Measurements from ENCODE around the gene ZP4.
"Not testable (repeated sequence)": the region's sequence is repeated elsewhere in the genome, so short reads cannot be mapped to it uniquely, and the experiment has no call there.

Gene ZP4

DNA sequence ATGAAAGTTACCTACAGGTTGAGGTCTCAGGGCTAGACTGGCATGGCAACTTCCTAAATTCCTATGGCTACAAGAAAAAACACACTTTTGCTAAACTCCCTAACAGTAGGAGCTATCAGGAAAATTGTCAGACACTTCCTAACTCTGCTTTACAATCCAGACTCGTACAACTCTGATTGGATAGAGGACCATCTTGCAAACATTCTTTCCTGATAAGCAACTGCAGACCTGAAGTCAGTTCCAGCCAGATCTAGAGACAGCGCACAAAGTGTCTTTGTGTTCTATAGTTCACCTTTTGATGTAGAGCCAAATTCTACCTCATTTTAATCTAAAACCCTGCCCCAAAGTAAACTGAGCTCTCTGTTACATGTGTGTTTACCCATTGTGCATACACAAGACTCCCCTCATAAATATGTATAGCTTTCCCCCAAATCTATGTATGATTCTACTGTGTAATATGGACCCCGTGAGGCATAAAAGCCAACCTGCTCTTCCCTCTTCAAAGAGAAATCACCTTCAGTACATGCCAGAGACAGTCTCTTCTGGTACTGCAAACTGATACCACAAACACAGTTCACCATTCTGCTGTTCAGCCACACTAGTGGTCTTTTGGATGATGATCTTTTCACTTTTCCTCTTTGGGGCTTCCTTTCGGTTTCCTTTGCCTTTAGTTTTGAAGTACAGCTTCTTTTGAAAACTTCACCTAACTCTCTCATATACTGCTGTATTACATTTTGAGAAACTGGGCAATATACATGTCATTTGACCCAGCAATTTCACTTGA lies 21.7 kb downstream of the ZP4 start:
- ATAC-seq (replicated peaks; ENCODE audit: extremely low read depth, poor library complexity, severe bottlenecking), result no peak
- Mint-ChIP-seq H3K36me3 (ENCODE audit: insufficient read depth) (peaks cover 1% of the 10 kb centered on the region), H3K4me3 (no peak overlapping the region), H3K9me3 (peaks cover 20% of the 10 kb centered on the region), H3K4me1 (no peaks in the 10 kb centered on the region), H3K27ac (ENCODE audit: low read depth) (no peak overlapping the region), H3K27me3 (peaks cover 17% of the 10 kb centered on the region)
- DNase-seq (ENCODE audit: low spot score in 2 of 2), result no peak

DNA sequence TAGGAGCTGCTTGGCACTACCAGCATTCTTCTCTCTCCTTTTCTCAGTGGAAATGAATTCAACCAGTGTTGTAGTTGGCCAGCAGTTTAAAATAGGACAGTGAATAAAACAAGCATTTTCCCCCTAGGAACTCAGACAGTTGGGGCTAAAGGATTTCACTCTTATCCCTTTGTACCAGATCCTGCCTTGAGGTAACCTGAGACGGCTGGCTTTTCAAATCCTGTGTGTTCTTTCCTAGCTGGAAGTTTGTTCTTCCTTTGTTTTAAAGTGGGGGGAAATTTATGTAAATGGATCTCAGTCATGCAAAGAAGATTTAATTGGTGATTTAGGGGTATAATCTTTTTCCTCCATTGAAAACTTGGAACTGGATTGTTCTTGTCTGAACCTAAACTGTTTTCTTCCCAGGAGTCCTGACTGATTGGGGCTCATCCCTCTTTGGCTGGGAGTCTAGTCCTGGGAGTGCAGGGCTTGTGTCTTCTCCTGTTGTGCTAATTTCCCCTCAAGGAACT lies 23.3 kb downstream of the ZP4 start:
- Mint-ChIP-seq H3K27me3 (peaks cover 15% of the 10 kb centered on the region), H3K4me1 (no peaks in the 10 kb centered on the region), H3K27ac (ENCODE audit: low read depth) (no peak overlapping the region), H3K9me3 (peaks cover 18% of the 10 kb centered on the region), H3K4me3 (no peak overlapping the region), H3K36me3 (ENCODE audit: insufficient read depth) (peaks cover 1% of the 10 kb centered on the region)
- ATAC-seq (replicated peaks; ENCODE audit: extremely low read depth, poor library complexity, severe bottlenecking) (no peak), DNase-seq (ENCODE audit: low spot score in 2 of 2) (no peak)

DNA sequence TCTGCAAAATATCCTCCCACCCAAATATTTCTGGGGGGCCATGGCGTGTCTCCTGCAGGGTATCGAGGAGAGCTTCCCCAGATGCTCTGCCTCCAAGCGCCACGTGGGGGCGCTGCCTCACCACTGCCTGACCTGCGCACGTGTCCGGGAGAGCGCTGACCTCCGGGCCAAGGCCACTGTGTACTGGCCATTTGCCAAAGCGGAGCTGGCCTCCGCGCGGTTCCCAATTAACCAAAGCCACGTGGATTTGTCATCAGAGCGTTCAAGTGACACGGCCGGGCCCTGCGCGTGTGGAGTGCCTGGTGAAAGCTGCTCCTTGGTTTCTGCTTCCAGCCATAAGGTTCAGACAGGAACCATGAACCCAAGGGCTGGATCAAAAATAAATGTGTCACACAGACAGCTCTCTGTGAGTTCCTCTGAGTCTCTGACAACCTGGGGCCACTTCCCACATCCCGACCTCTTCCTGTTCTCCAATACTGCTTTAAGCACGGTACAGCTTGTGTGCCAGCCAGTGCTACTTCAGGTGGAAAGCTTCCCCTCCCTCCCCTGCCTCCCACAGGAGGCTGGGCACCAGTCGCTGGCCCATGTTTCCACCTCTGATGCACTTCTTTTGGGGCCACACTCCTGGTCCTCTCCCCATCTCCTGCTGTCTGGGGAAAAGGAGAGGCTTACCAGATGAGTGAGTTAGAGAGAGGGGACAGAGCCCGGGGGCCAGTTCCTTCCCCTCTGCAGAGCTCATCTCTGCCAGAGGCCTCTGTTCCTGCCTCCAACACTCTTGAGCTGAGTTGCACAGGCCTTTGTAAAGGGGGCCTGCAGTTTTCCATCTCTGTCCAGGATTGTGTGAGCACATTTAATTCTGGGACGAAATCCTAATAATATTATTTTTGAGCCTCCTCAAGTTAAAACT lies 26.1 kb downstream of the ZP4 start:
- DNase-seq (ENCODE audit: low spot score in 2 of 2) (no peak), ATAC-seq (replicated peaks; ENCODE audit: extremely low read depth, poor library complexity, severe bottlenecking) (no peak)
- H3K4me1 Mint-ChIP-seq, result no peaks in the 10 kb centered on the region
- no peak overlapping the region for H3K4me3 Mint-ChIP-seq
- H3K9me3 Mint-ChIP-seq, result no peaks in the 10 kb centered on the region
- H3K36me3 Mint-ChIP-seq (ENCODE audit: insufficient read depth), result peaks cover 1% of the 10 kb centered on the region
- peaks cover 9% of the 10 kb centered on the region for H3K27me3 Mint-ChIP-seq
- no peak overlapping the region for H3K27ac Mint-ChIP-seq (ENCODE audit: low read depth)

DNA sequence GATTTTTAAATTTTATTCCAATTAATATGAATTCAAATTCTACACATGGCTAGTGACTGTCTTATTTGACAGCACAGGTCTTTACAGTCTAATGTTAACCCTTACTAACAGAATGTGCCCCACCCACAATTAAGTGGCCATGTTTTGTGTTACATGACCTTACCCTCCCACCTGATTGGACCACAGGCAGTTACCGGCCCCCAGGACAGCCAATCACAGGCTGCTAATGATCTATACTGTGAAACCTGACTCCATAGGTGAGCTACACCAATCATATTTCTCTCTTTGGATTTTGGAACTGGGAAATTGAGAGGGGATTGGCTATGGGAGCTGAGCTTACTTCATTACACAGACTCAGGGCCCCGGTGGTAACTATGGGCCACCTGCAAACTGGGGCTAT lies 27.5 kb downstream of the ZP4 start:
- no peak overlapping the region for H3K4me3 Mint-ChIP-seq
- no peaks in the 10 kb centered on the region for H3K4me1 Mint-ChIP-seq
- no peaks in the 10 kb centered on the region for H3K9me3 Mint-ChIP-seq
- DNase-seq (ENCODE audit: low spot score in 2 of 2) (no peak), ATAC-seq (replicated peaks; ENCODE audit: extremely low read depth, poor library complexity, severe bottlenecking) (no peak)
- no peaks in the 10 kb centered on the region for H3K36me3 Mint-ChIP-seq (ENCODE audit: insufficient read depth)
- H3K27ac Mint-ChIP-seq (ENCODE audit: low read depth), result no peak overlapping the region
- H3K27me3 Mint-ChIP-seq, result peaks cover 9% of the 10 kb centered on the region

DNA sequence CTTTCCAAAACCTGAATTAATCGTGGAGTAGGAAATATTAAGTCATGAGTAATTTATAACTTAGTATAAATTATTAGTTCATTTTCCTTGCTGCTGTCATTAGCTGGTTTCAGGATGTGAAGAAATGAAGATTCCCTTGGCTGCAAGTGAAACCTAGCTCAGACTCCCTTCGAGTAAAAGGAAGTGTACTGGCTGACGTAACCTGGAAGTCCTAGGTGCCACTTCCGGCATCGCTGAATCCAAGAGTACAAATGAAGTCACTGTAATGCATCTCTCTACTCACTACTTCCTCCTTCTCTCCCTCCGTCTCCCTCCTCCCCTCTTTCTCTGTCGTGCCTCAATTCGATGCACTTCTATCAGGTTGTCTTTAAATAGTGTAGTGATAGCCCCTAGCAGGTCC lies 28.8 kb downstream of the ZP4 start:
- ATAC-seq (replicated peaks; ENCODE audit: extremely low read depth, poor library complexity, severe bottlenecking), result no peak
- DNase-seq (ENCODE audit: low spot score in 2 of 2), result no peak
- H3K9me3 Mint-ChIP-seq, result no peaks in the 10 kb centered on the region
- H3K4me3 Mint-ChIP-seq, result no peak overlapping the region
- H3K36me3 Mint-ChIP-seq (ENCODE audit: insufficient read depth), result no peaks in the 10 kb centered on the region
- no peaks in the 10 kb centered on the region for H3K4me1 Mint-ChIP-seq
- peaks cover 9% of the 10 kb centered on the region for H3K27me3 Mint-ChIP-seq
- H3K27ac Mint-ChIP-seq (ENCODE audit: low read depth), result no peak overlapping the region

DNA sequence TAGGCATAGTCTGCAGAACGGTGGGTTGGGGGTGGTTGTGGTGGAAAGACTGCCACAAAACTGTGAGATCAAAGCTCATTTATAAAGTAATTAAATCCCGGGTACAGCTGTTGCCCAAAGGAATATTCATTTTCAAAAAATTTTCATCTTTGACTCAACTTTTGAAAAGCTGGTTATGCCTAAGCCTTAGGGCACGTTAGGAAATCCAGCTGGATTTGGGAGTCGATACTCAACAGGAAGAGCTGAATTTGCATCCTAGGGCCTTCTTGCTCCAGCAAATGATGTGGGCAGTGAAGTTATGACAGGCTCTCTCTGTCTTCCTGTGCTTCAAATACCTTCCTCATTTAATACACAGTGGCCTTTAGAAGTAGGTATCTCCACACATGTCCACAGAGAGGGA lies 31.7 kb downstream of the ZP4 start:
- no peak overlapping the region for H3K27ac Mint-ChIP-seq (ENCODE audit: low read depth)
- H3K36me3 Mint-ChIP-seq (ENCODE audit: insufficient read depth), result no peaks in the 10 kb centered on the region
- ATAC-seq (replicated peaks; ENCODE audit: extremely low read depth, poor library complexity, severe bottlenecking), result no peak
- no peaks in the 10 kb centered on the region for H3K4me1 Mint-ChIP-seq
- no peak overlapping the region for H3K4me3 Mint-ChIP-seq
- no peaks in the 10 kb centered on the region for H3K9me3 Mint-ChIP-seq
- H3K27me3 Mint-ChIP-seq, result no peaks in the 10 kb centered on the region
- DNase-seq (ENCODE audit: low spot score in 2 of 2), result no peak

DNA sequence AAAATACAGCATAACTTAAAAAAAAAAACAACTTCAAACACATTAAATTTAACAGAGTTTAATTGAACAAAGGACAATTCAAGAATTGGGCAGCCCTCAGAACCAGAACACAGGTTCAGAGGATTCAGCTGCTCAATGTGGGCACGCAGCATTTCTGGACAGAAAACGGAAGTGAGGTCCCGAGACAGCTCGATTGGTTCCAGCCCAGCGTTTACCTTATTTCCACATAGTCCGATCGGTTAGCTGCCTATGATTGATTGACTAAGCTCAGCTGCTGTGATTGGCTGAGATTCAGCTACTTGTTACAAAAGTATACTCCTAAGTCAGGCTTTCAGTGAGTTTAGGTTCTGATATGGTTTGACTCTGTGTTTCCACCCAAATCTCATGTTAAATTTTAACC lies 33.3 kb downstream of the ZP4 start:
- H3K4me1 Mint-ChIP-seq, result no peaks in the 10 kb centered on the region
- no peaks in the 10 kb centered on the region for H3K36me3 Mint-ChIP-seq (ENCODE audit: insufficient read depth)
- H3K9me3 Mint-ChIP-seq, result no peaks in the 10 kb centered on the region
- H3K27me3 Mint-ChIP-seq, result no peaks in the 10 kb centered on the region
- no peak overlapping the region for H3K27ac Mint-ChIP-seq (ENCODE audit: low read depth)
- DNase-seq (ENCODE audit: low spot score in 2 of 2), result no peak
- H3K4me3 Mint-ChIP-seq, result no peak overlapping the region
- no peak for ATAC-seq (replicated peaks; ENCODE audit: extremely low read depth, poor library complexity, severe bottlenecking)

DNA sequence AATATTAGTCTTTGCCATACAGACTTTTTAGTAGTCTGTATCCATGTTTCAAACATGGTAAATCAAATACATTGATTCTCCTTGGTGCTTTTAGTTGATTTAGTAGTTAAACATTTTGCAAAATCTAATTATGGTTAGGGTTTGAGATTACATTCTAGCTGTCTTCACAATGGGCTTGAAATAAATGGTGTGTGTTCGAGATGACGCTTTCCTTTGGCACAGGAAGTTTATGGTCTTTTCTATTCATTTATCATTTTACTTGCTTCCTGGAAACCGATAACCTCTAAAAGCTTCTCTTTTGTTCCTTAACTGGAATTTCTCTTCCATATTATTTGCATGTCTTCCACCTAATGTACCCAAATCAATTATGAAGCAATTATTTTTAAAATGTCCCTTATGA lies 38.4 kb downstream of the ZP4 start:
- peaks cover 12% of the 10 kb centered on the region for H3K9me3 Mint-ChIP-seq
- ATAC-seq (replicated peaks; ENCODE audit: extremely low read depth, poor library complexity, severe bottlenecking), result no peak

DNA sequence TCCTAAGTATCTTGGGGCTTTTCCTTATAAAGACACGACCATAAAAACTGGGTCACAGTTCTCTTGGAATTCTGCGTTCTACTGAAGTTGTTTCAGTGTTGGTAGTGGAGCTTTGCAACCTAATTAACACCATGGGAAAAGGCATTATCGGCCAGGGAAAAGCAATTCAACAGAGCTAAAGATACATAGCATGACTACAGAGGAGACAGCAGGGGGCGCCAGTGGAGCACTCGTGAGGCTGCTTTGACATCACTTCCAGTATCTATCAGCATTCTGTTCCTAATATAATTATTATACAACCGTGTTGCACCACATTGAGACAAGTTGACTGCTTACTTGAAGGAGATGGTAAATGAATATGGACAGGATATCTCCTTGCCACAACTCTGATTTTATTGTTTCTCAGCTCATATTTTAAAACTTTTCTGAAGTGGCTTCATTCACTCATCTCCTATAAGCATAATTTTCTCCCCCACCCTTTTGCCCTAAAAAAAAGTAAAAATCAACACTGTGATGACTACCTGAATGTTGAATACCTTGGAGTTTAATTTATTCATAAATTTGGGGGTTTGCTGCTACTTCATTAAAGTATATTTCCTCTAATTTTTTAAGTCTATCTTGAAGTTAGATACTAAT lies 39.4 kb downstream of the ZP4 start:
- H3K9me3 Mint-ChIP-seq, result peaks cover 18% of the 10 kb centered on the region
- no peaks in the 10 kb centered on the region for H3K36me3 Mint-ChIP-seq (ENCODE audit: insufficient read depth)
- no peak overlapping the region for H3K4me3 Mint-ChIP-seq
- H3K27me3 Mint-ChIP-seq, result no peaks in the 10 kb centered on the region
- no peak for ATAC-seq (replicated peaks; ENCODE audit: extremely low read depth, poor library complexity, severe bottlenecking)
- H3K27ac Mint-ChIP-seq (ENCODE audit: low read depth), result no peak overlapping the region
- DNase-seq (ENCODE audit: low spot score in 2 of 2), result no peak
- no peaks in the 10 kb centered on the region for H3K4me1 Mint-ChIP-seq

More for the DNA sequence above, 38.4 kb downstream of the ZP4 start:
- no peaks in the 10 kb centered on the region for H3K36me3 Mint-ChIP-seq (ENCODE audit: insufficient read depth)
- H3K4me1 Mint-ChIP-seq, result no peaks in the 10 kb centered on the region
- no peak for DNase-seq (ENCODE audit: low spot score in 2 of 2)
- no peak overlapping the region for H3K27ac Mint-ChIP-seq (ENCODE audit: low read depth)
- no peaks in the 10 kb centered on the region for H3K27me3 Mint-ChIP-seq
- no peak overlapping the region for H3K4me3 Mint-ChIP-seq

DNA sequence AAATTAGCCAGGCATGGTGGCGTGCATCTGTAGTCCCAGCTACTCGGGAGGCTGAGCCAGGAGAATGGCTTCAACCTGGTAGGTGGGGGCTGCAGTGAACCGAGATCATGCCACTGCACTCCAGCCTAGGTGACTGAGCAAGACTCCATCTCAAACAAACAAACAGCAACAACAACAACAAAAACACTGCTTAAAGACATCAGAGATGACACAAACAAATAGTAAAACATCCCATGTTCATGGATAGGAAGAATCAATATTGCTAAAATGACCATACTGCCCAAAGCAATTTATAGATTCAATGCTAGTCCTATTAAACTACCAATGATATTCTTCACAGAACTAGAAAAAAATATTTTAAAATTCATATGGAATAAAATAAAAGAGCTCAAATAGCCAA lies 47.2 kb downstream of the ZP4 start:
- not testable (repeated sequence) for H3K4me1 Mint-ChIP-seq; ATAC-seq (replicated peaks; ENCODE audit: extremely low read depth, poor library complexity, severe bottlenecking); H3K27me3 Mint-ChIP-seq

DNA sequence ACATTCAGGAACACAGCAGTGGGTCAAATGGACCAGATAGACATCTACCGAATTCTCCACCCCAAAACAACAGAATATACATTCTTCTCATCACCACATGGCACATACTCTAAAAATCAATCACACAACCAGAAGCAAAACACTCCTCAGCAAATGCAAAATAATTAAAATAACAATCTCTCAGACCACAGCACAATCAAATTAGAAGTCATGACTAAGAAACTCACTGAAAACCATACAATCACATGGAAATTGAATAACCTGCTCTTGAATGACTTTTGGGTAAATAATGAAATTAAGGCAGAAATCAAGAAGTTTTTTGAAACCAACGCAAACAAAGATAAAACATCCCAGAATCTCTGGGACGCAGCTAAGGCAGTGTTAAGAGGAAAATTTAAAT lies 49.2 kb downstream of the ZP4 start:
- ATAC-seq (replicated peaks; ENCODE audit: extremely low read depth, poor library complexity, severe bottlenecking), result no peak
- Mint-ChIP-seq H3K9me3 (peaks cover 12% of the 10 kb centered on the region), H3K4me1 (no peaks in the 10 kb centered on the region), H3K27me3 (peaks cover 7% of the 10 kb centered on the region), H3K36me3 (ENCODE audit: insufficient read depth) (no peaks in the 10 kb centered on the region), H3K4me3 (no peak overlapping the region), H3K27ac (ENCODE audit: low read depth) (no peak overlapping the region)
- DNase-seq (ENCODE audit: low spot score in 2 of 2), result no peak

More for the DNA sequence above, 47.2 kb downstream of the ZP4 start:
- peaks cover 17% of the 10 kb centered on the region for H3K9me3 Mint-ChIP-seq
- not testable (repeated sequence) for H3K4me3 Mint-ChIP-seq; H3K27ac Mint-ChIP-seq (ENCODE audit: low read depth); DNase-seq (ENCODE audit: low spot score in 2 of 2); H3K36me3 Mint-ChIP-seq (ENCODE audit: insufficient read depth)

DNA sequence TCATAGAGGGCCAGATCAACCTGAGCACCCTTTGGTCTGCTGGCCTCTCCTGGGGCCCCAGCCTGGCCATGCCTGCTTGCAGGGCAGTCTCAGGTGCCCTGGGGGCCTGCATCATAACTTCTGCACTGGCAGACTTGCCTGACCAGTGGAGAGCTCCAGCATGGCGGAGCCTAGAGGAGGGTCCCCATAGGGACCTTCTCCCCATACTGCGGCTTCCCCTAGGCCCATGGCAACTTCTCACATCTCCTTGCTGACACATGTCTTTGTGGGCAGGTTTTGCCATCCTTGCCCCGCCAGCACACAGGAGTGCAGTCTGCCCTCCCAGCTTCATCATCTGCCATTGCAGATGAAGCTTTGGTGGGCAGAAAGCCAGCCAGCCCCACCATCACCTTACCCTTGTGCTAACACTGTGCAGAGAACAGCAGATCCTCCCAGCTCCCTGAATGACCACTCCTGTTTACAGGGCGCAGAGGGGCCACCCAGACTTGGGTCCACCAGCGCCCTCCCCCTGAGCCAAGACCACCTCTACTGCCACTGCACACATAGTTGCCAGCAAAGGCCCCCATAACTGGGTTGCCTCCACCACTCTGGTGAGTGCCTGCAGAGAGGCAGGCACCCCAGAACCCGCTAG lies 51.7 kb downstream of the ZP4 start:
- no peaks in the 10 kb centered on the region for H3K4me1 Mint-ChIP-seq
- no peak overlapping the region for H3K4me3 Mint-ChIP-seq
- no peak overlapping the region for H3K27ac Mint-ChIP-seq (ENCODE audit: low read depth)
- H3K9me3 Mint-ChIP-seq, result peaks cover 11% of the 10 kb centered on the region
- H3K27me3 Mint-ChIP-seq, result peaks cover 7% of the 10 kb centered on the region
- DNase-seq (ENCODE audit: low spot score in 2 of 2) (no peak), ATAC-seq (replicated peaks; ENCODE audit: extremely low read depth, poor library complexity, severe bottlenecking) (no peak)
- no peaks in the 10 kb centered on the region for H3K36me3 Mint-ChIP-seq (ENCODE audit: insufficient read depth)

All from central memory CD8-positive, alpha-beta T cell (primary cell).